Right forelimb (tissue), 1 donor: Measurements from ENCODE around the gene MBTD1.
"Not testable (repeated sequence)": the region's sequence is repeated elsewhere in the genome, so short reads cannot be mapped to it uniquely, and the experiment has no call there.

ENCODE experiments used
- DNase-seq: peaks from one replicate; pipeline ENCODE4 v3.0.0-alpha.2; 2018

MBTD1 gene

GRCh38 chr17:51185763-51186332, 74.0 kb downstream of the MBTD1 start:
- no peak for DNase-seq

DNA sequence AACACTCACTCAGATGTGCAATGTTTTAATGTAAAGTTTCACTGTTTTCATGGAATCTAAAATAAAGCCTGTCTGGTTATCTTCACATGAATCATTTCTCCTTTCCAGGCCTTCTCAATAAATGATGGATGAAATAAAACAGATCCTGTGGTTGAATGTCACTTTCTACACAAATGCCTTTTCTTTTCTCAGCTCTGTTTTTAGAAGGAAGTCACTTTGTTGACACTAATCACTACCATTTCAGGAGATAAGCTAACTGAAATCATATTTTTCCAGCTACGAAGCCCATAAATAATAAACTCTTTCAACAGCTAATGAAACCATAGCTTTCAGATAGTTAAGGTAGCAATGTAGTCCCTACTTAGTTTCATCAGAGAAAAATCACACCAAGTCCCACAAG, 75.7 kb downstream of the MBTD1 start:
- DNase-seq, result no peak

- DNase-seq, result no peak
These were observed 79.4 kb downstream of the MBTD1 start for GRCh38 chr17:51180486-51180885.

GRCh38 chr17:51172030-51172429, 87.8 kb downstream of the MBTD1 start:
- DNase-seq, result not testable (repeated sequence)

DNA sequence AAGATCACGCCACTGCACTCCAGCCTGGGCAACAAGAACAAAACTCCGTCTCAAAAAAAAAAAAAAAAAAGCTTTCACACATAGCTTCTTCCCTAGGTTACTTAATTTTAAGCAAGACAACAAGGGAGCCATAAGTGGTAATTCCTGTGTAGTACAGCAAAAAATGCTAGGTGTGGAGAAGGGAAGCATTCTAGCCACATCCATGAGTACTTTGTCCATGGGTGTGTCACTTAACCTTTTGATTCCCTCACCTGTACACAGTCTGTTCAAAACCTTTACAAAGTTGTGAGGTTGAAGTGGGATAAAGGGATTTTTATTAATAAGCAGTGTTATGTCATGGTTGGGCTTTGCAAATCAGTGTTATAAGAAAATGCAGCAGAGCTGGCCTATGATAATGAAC, 89.1 kb downstream of the MBTD1 start:
- no peak for DNase-seq

GRCh38 chr17:51169340-51169739, 90.5 kb downstream of the MBTD1 start:
- DNase-seq, result no peak

- DNase-seq, result peak; percentile 77
These were observed 92.6 kb downstream of the MBTD1 start for GRCh38 chr17:51166987-51167931.

- DNase-seq, result peak; percentile 94
These were observed 93.5 kb downstream of the MBTD1 start, which contains the start of gene NME2 for GRCh38 chr17:51166198-51166986. Gene NME2 (plus strand): TSS chr17:51166411. CDS start chr17:51166831, 420 bp downstream.

GRCh38 chr17:51165680-51166197, 94.1 kb downstream of the MBTD1 start:
- DNase-seq, result no peak

DNA sequence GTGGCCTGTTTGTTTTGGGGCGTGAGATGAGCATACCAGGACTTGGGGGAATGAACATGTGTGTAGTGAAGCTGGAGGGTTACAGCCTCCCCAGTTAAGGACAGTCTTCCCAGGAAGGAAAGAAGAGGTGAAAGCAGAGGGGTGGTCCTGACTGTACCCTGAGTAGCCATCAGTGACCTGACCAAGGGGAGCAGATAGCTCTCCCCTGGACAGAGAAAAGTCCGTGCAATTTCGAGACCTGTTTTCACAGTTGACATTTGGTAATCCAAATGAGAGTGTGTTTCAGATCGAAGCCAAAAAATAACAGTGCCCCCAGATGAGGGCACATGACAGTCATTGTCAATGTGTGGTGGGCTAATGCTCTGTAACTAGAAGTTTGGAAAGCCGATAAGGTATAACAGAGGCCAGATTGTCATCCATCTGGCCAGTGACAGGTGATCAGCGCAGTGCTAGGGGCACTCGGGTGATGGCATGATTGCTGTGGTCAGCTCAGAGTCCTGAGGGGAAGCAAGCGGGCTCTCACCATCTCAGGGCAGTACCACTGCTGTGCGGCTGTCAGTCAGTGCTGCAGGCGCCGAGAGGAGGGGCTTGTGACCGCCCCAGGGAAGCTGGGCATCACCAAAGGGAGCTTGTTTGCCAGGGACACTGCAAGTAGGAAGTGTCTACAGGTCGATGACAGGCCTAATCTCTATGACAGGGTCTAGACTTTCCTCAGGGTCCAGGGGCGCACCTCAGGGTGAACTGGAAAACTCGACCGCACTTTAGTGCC, 94.8 kb downstream of the MBTD1 start:
- no peak for DNase-seq

DNA sequence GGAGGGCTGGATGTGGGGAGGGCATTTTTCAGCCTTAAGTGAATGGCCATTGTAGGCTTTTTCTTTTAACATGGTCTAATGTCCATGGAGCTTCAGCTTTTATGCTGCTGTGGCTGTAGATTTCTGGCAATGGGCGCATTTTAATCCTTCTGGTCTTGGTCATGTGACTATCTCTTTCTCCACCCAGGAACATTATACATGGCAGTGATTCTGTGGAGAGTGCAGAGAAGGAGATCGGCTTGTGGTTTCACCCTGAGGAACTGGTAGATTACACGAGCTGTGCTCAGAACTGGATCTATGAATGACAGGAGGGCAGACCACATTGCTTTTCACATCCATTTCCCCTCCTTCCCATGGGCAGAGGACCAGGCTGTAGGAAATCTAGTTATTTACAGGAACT, 98.3 kb downstream of the MBTD1 start:
- DNase-seq, result no peak

GRCh38 chr17:51159604-51160003, 100.2 kb downstream of the MBTD1 start:
- no peak for DNase-seq

GRCh38 chr17:51155416-51155815, 104.4 kb downstream of the MBTD1 start:
- DNase-seq, result no peak

- no peak for DNase-seq
These were observed 105.7 kb downstream of the MBTD1 start for GRCh38 chr17:51154176-51154575.

DNA sequence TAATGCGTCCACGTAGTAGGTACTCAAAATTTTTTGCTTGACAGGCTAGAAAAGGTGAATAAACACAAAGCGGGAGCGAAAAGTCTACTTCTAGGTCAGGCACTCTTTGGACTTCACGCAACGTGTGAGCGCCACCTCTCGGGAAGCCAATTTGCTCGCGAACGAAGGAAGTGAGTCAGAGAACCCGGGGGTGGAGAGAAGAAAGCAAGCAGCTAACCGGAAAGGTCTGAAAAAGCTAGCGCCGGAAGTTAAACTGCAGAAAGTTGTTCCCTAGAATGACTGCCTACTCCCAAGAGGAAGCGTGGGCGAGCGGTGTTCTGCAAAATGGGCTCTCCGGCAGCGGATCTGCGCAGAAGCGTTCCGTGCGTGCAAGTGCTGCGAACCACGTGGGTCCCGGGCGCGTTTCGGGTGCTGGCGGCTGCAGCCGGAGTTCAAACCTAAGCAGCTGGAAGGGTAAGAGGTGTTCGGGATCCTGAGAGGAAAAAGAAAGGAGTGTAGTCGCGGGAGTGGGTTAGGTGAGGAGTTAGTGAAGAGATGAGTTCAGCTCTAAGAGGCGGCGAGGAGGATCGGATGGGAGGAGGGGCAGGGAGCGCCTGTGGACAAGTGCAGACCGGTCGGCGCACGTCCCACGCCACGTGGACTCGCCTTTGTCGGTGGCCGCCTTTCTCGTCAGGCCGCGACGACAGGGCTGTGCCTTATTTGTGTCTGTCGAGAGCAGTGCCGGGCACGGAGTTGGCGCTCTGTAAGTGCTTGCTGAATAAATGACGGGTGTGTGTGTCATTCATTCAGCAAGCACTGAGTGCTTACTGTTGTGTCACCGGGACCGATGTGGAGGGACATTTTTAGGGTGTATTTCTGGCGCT, 106.4 kb downstream of the MBTD1 start, which contains the start of gene NME1:
Gene NME1 (plus strand): TSS at position 350 of the 863 bp plus-strand sequence. CDS start 2,096 bp downstream, outside the sequence.
- DNase-seq, result peak; percentile 99

DNA sequence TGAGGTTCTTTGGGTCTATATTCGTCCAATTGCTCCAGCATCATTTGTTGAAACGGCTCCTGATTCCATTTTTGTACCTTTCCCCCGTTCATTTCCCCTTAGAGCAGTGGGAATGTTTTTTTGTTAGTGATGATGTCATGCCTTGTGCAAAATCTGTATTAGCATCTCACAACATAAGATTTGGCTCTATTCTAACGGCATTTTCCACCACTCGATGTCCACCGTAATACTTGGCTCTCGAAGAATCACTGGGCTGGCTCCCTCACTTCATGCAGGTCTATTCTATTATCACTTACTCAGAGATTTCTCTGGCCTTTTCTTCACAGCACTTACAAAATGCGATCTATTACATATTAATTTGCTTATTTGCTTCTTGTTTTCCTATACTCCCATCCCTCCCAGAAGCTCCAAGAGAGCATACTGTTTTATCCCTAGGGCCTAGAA, 107.1 kb downstream of the MBTD1 start:
- no peak for DNase-seq

DNA sequence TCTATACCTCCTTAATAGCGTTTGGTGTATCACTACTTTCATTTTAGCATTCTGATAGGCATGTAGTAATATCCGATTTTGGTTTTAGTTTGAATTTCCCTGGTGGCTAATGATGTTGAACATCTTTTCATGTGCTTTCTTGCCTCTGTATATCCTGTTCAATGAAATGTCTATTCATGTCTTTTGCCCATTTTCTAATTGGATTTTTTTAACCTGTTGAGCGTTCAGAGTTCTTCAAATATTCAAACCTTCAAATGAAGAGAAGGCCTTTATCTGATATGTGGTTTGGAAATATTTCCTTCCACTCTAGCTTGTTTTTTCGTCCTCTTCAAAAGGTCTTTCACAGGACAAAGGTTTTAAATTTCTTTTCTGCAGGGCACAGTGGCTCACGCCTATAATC, 108.9 kb downstream of the MBTD1 start:
- DNase-seq, result no peak

DNA sequence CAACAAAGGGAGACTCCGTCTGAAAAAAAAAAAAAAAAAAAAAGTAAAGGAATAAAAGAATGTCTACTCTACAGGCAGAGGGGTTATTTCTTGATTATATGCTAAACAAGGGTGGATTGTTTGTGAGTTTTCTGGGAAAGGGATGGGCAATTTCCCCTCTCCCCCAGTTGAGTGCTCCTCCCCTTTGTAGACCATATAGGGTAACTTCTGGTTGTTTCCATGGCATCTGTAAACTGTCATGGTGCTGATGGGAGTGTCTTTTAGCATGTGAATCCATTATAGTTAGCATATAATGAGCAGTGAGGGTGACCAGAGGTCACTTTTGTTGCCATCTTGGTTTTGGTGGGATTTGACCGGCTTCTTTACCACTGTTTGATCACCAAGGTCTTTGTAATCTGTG, 110.7 kb downstream of the MBTD1 start:
- DNase-seq, result no peak

GRCh38 chr17:51147650-51148049, 112.2 kb downstream of the MBTD1 start:
- DNase-seq, result no peak

GRCh38 chr17:51144266-51145022, 115.4 kb downstream of the MBTD1 start:
- DNase-seq, result no peak
